GM12891 (cell line): Measurements from ENCODE around the gene KRT9.

Source experiments
- POLR2AphosphoS5 ChIP-seq: IDR thresholded peaks from 2 replicates; pipeline ENCODE4 v1.6.1; 2011; ENCODE audit warnings: low read depth, low read length, control low read depth
- SPI1 ChIP-seq: IDR thresholded peaks from 2 replicates; pipeline ENCODE4 v1.6.1; 2011; ENCODE audit warnings: low read depth, low read length, control low read depth

- TF ChIP-seq POLR2AphosphoS5 (no peak), SPI1 (no peak)
These were observed 32.8 kb downstream of the KRT9 start for GRCh38 chr17:41539071-41539492.
